Hematopoietic multipotent progenitor cell treated with erythropoietin and hydrocortisone succinate and interleukin-3 and kit ligand, for 4 days (in vitro differentiated cells): ENCODE results near the gene ZNF813.
"Not testable (repeated sequence)": the region's sequence is repeated elsewhere in the genome, so short reads cannot be mapped to it uniquely, and the experiment has no call there.

Experiments used
- DNase-seq: peaks from one replicate; pipeline ENCODE4 v3.0.0-alpha.2; 2015

Gene ZNF813

DNA sequence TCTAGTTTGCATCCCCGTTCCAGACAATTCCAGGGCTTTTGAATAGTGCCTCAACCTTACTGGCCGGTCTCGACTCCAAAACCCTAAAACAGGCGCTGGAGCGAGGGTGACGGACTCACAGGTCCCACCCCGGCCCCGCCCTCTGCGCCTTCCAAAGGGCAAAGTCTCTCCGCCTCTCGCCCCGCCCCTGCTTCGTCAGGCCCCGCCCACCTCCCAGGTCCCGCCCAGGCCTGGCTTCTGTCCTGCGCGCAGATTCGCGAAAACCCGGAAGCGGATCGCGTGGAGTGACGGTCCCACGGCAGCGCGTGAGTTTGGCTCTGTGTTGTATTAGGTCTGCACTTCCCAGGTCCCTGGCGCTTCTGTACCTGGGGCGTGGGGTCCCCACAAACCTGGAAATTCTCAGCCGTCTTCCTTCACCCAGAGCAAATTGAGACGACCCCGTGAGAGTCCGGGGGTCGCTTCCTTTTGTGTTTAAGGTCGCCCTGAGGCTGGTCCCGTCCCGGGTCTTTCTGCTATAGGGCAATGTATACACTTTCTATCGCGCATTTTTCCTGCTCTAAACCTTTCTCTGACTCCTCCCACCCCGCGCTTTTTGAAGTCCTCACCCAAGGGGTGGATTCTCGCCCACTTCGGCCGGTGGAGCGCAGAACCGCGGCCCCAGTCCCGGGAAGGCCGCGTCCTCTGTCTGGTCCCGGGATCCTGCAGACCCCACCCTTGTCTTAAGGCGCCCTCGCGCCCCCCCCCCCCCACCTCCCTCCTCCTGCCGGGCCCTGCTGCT is at the start of gene ZNF813:
ZNF813 (plus strand) TSS at position 249 of the 778 bp plus-strand sequence. CDS start 16,090 bp downstream, outside the sequence.
- DNase-seq, result peak; percentile 96

DNA sequence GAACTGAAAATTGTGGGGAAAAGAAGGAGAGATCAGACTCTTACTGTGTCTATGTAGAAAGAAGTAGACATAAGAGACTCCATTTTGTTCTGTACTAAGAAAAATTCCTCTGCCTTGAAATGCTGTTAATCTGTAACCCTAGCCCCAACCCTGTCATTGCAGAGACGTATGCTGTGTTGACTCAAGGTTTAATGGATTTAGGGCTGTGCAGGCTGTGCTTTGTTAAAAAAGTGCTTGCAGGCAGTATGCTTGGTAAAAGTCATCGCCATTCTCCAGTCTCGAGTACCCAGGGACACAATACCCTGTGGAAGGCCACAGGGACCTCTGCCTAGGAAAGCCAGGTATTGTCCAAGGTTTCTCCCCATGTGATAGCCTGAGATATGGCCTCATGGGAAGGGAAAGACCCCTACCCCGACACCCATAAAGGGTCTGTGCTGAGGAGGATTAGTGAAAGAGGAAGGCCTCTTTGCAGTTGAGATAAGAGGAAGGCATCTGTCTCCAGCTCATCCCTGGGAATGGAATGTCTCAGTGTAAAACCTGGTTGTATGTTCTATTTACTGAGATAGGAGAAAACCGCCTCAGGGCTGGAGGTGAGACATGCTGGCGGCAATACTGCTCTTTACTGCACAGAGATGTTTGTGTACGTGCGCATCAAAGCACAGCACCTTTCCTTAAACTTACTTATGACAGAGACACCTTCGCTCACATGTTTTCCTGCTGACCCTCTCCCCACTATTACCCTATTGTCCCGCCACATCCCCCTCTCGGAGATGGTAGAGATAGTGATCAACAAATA is 46.8 kb upstream of the ZNF813 start:
- DNase-seq, result not testable (repeated sequence)

DNA sequence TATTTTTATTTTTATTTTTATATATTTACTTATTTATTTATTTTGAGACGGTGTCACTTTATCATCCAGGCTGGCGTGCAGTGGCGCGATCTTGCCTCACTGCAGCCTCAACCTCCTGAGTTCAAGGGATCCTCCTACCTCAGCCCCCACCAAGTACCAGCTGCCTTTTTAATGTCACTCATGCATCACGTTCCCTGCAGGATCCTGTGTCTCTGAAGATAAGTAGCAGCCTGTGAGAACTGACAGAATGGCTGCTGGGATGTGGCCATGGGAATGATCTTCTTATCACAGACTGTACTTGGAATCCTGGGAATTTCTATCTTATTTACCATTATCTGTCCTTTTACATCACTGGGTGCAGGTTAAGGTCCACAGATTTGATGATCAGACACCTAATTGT is 45.0 kb upstream of the ZNF813 start:
- DNase-seq, result no peak

DNA sequence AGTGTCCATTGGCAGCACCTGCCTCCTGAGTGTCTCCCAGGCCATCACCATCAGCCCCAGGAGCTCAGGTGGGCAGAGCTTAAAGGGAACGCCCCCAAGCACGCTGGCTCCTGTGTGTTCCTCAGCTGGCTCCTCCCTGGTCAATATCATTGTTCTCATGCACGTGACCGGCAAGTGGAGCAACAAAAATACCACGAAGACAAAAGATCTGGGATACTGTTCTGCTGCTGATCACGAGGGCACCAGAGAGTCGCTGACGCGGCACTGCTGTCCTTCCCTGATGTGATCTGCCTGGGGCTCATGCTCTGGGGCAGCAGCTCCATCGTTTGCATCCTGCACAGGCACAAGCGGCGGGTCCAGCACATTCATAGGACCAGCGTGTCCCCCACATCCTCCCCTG is 44.5 kb upstream of the ZNF813 start:
- DNase-seq, result not testable (repeated sequence)

DNA sequence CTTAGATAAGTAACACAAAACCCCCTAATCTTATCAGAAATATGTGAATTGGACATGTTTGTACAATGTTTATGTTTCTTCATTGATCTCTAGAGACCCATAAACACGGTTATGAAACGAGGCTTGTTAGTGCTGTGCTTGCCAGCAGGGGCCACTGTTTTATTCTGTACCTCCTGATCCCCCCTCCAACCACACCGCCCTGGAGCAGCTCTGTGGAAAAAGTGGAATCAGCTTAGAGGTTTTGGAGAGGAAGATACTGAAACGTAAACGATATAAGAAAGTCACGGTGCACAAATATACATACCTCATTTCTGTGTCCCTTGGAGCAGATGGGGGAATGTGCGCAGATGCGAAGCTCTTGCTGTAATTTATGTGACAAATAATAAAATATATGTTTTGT is 43.9 kb upstream of the ZNF813 start:
- not testable (repeated sequence) for DNase-seq

DNA sequence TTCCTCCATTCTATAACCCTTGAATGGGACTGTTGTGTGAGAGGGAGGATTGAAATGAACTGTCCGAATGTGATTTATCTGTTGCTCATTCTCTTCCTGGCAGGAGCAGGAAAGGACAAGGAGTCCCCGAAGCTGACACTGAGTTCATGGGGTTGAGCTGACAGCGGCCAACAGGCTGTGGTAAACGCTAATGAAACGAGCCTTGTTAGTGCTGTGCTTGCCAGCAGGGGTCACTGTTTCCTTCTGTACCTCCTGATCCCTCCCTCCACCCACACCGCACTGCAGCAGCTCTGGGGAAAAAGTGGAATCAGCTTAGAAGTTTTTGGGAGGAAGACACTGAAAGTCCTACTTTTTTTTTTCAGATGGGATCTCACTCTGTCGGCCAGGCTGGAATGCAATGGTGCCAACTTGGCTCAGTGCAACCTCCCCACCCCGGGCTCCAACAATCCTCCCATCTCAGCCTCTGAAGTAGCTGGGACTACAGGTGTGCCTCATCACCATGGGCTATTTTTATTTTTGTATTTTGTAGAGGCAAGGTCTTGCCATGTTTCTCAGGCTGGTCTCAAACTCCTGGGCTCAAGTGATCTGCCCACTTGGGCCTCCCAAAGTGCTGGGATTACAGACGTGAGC is 42.5 kb upstream of the ZNF813 start:
- DNase-seq, result peak; percentile 85

DNA sequence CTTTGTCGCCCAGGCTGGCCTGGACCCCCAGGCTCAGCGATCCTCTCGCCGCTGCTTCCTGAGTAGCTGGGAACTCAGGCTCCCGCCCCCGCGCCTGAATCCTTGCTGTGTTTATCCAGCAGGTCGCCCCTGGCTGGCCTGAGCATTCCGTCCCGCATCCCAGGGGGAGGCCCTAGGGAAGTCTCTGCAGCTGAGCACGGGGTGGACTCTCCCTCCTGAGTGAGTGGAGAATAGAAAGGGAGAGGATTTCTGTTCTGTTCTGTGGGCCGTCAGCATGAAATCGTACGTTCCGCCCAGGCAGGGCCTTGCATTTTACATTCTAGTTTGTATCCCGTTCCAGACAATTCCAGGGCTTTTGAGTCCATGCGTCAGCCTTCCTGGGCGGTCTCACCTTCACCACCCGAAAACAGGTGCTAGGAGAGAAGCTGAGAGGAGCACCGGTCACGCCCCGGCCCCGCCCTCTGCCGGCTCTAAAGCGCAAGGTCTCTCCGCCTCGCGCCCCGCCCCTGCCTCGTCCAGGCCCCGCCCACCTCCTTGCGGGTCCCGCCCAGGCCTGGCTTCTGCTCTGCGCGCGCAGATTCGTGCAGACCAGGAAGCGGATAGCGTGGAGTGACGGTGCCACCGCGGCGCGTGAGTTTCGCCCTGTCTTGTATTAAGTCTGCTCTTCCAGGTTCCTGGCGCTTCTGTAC is 36.0 kb upstream of the ZNF813 start, which contains the start of gene ZNF761:
ZNF761 (plus strand) TSS at position 586 of the 689 bp plus-strand sequence. CDS start 15,285 bp downstream, outside the sequence.
- DNase-seq, result peak; percentile 96

DNA sequence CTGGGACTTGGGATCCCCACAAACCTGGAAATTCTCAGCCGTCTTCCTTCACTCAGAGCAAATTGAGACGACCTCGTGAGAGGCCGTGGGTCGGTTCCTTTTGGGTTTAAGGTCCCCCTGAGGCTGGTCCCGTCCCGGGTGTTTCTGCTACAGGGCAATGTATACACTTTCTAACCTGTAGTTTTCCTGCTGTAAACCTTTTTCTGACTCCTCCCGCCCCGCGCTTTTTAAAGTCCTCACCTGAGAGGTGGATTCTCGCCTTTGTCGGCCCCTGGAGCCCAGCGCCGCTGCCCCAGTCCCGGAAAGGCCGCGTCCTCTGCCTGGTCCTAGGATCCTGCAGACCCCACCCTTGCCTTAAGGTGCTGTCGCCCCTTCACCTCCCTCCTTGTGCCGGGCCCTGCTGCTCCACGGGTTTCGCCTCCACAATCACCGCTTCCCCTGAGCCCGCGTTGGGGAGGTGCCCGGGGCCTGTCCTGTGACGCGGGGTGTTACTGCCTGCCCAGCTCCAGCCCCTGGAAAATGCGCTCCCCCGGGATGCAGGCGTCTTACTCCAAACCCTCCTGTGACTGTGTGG is 35.4 kb upstream of the ZNF813 start:
- DNase-seq, result peak; percentile 42

DNA sequence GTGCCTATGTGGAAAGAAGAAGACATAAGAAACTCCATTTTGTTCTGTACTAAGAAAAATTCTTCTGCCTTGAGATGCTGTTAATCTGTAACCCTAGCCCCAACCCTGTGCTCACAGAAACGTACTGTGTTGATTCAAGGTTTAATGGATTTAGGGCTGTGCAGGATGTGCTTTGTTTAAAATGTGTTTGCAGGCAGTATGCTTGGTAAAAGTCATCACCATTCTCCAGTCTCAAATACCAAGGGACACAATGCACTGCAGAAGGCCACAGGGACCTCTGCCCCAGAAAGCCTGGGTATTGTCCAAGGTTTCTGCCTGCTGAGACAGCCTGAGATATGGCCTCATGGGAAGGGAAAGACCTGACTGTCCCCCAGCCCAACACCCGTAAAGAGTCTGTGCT is 23.7 kb upstream of the ZNF813 start:
- DNase-seq, result not testable (repeated sequence)

DNA sequence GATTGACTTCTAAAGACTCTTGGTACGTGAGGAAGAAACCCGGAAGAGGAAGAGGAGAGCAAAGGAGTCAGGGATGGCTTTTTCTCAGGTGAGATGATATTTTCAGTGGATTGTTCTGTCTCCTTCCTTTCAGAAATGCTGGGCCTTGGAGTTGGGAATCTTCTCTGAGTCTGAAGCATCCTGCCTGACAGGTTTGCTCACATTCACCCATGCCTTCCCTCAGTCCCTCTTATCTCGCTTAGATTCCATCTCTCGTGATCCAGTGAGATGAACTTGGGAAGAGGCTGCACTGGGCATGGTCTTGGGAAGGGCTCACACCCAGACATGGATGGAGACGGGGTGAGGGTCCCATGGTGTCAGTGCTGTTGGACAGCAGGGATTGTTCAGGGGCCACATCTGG is 20.3 kb upstream of the ZNF813 start:
- not testable (repeated sequence) for DNase-seq

DNA sequence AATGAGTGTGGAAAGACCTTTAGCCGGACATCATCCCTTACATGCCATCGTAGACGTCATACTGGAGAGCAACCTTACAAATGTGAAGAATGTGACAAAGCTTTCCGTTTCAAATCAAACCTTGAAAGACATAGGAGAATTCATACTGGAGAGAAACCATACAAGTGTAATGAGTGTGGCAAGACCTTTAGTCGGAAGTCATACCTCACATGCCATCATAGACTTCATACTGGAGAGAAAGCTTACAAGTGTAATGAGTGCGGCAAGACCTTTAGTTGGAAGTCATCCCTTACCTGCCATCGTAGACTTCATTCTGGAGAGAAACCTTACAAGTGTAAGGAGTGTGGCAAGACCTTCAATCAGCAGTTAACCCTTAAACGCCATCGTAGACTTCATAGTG is 11.7 kb upstream of the ZNF813 start:
- no peak for DNase-seq

DNA sequence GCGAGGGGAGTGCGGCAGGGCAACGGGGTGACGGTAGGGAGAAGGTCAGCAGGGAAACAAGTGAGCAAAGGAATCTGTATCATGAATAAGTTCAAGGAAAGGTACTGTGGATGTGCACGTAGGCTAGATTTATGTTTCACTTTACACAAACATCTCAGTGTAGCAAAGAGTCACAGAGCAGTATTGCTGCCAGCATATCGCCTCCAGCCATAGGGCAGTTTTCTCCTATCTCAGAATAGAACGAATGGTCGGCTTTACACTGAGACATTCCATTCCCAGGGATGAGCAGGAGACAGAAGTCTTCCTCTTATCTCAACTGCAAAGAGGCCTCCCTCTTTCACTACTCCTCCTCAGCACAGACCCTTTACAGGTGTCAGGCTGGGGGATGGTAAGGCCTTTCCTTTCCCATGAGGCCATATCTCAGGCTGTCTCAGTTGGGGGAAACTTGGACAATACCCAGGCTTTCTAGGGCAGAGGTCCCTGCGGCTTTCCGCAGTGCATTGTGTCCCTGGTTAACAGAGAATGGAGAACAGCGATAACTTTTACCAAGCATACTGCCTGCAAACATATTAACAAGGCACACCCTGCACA is 7.3 kb upstream of the ZNF813 start:
- DNase-seq, result not testable (repeated sequence)

DNA sequence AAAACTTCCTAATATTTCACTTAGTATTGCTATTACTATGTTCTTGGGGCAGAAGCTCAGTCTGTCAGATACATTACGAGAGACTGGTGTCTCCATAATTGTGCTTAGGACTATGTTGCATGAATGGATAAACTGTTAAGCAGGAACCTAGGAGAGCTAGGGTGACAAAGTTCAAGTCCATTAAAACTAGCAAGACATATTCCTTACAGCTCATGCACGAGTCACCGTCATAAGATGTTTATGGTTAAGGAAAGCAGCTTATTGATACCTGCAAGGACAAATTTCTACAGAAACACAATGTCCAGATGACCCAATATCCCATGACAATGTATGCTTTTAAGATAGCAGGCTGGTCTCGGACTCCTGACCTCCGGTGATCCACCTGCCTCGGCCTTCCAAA is 5.7 kb upstream of the ZNF813 start:
- DNase-seq, result no peak

DNA sequence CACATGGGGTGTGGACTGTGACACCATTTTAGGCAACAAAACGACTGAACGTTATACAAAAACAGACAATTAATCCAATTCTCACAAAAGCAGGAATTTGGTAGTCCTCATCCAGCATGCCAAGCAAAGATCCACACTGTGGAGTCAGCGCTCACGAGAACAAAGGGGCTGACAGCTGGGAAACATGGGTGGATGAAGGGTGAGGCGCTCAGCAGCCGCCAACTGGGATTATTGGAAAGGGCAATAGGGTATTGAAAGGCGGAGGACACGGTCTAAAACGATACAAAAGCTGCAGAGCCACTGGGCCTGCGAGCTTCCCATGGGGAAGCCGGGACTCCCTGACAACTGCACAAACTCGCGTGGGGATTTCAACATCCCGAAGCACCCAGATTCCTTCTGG is 4.7 kb upstream of the ZNF813 start:
- no peak for DNase-seq

DNA sequence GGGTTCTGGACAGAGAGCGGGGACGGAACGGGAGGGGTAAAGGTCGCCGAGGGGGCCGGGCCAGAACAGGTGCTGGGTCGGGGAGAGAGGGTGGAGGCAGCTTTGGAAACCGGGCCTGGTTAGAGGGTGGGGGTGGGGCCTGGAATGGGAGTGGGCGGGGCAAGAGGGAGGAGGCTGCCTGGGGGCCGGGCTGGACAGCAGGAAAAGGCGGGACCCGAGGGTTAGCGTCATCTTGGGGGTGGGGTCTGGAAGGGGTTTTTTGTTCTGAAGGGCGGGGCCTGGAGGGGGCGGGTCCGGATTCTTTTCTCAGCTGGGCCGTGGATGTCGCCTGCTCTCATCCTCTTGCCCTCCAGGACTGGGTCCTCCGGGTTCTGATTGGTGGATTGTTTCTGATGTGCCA is 4.3 kb upstream of the ZNF813 start:
- DNase-seq, result no peak

DNA sequence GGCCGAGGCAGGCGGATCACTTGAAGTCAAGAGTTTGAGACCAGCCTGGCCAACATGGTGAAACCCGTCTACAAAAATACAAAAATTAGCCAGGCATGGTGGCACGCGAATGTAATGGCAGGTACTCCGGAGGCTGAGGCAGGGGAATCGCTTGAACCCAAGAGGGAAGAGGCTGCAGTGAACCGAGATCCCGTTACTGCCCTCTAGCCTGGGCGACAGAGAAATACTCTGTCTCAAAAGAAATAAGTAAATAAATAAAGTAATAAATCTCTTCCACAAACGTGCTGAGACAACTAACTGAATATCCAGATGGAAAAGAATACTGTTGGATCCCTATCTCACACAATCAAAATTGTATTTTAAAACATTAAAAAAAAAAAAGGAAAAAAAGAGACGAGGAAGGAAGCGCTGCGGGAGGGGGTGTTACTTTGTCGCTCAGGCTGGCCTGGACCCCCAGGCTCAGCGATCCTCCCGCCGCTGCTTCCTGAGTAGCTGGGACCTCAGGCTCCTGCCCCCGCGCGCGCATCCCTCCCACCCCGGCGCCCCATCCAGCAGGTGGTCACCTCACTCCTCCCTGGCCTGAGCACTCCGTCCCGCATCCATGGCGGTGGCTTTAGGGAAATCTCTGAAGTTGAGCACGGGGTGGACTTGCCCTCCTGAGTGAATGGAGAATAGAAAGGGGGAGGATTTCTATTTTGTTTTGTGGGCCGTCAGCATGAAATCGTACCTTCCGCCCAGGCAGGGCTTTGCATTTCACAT is 628 bp upstream of the ZNF813 start:
- DNase-seq, result no peak

DNA sequence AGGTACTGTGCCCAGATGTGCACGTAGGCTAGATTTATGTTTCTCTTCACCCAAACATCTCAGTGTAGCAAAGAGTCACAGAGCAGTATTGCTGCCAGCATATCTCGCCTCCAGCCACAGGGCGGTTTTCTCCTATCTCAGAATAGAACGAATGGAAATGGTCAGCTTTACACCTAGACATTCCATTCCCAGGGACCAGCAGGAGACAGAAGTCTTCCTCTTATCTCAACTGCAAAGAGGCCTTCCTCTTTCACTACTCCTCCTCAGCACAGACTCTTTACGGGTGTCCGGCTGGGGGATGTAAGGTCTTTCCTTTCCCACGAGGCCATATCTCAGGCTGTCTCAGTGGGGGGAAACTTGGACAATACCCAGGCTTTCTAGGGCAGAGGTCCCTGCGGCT is 1.1 kb downstream of the ZNF813 start:
- not testable (repeated sequence) for DNase-seq

DNA sequence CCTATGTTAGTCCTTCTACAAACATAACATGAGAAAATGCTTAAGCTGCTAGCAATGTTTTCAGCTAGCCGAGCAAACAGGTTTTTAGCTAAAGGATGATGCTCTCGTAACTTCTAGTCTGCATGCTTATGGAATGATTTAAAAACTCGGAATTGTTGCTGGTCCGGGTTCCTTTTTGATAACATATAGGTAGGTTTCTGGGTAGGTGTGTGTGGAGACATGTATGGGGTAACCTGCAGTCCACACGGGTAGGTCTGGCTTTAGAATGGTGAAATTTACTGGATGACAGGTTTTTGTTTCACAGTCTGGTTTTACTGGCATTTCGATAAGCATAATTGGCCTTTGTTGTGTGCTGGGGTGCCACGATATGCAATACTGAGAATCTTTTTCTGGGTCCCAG is 4.4 kb downstream of the ZNF813 start:
- no peak for DNase-seq

DNA sequence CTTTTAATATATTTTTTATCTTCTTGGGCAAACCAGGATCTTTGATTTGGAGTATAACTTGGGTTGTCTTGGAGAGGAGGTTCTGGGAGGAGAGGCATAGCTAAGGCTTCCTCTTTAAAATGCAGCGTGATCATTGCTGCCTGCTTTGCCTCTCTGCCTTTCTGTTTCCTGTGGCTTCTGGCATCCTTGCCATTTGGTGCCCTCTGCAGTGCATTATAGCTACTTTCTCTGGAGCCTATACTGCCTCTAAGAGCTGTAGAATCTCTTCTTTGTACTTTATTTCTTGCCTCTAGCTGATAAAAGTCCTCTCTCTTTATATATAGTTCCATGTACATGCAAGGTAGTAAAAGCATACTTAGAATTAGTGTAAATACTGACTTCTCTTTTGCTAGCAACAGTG is 7.3 kb downstream of the ZNF813 start:
- peak; percentile 65 for DNase-seq

DNA sequence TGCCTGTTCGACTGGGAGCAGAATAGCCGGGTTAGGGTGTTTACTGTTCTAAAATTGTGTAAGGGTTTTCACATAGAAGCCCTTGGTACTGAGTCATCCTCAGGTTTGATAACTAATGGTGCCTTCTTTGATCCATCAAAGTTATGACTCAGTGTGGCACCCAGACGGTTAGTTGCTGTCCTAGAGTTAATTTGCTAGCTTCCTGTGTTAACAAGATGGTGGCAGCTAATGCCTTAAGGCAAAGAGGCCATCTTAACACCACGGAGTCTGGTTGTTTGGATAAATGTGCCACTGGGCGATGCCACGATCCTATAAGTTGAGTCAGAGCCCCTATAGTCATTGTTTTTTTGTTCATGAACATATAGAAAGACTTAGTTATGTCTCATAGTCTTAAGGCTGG is 7.9 kb downstream of the ZNF813 start:
- DNase-seq, result not testable (repeated sequence)

DNA sequence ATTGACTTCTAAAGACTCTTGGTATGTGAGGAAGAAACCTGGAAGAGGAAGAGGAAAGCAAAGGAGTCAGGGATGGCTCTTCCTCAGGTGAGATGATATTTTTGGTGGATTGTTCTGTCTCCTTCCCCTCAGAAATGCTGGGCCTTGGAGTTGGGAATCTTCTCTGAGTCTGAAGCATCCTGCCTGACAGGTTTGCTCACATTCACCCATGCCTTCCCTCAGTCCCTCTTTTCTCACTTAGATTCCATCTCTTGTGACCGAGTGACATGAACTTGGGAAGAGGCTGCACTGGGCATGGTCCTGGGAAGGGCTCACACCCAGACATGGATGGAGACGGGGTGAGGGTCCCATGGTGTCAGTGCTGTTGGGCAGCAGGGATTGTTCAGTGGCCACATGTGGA is 16.2 kb downstream of the ZNF813 start:
- not testable (repeated sequence) for DNase-seq
